GM21526 (cell line): Measurements from ENCODE around the gene AACS.
"Not testable (repeated sequence)": the region's sequence is repeated elsewhere in the genome, so short reads cannot be mapped to it uniquely, and the experiment has no call there.

Experiments used
- ATAC-seq: cut with Tn5 transposase; IDR thresholded peaks from one replicate; pipeline ENCODE4 v1.9.1; 2021; ENCODE audit warnings: moderate library complexity; ENCODE audit not compliant: unreplicated experiment, low FRiP score

AACS gene

DNA sequence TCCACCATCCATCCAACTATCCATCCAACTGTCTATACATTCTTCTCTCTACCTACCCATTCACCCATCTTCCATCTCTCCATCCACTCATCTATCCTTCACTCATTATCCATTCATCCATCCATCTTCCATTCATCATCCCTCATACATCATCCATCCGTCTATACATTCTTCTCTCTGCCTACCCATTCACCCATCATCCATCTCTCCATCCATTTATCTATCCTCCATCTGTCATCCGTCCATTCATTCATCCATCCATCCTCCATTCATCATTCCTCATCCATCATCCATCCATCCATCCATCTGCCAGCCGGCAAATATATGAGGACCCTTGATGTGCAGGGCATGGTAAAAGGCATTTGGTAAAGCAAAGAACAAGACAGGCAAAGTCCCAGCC lies 25.2 kb downstream of the AACS start:
- no peak for ATAC-seq

DNA sequence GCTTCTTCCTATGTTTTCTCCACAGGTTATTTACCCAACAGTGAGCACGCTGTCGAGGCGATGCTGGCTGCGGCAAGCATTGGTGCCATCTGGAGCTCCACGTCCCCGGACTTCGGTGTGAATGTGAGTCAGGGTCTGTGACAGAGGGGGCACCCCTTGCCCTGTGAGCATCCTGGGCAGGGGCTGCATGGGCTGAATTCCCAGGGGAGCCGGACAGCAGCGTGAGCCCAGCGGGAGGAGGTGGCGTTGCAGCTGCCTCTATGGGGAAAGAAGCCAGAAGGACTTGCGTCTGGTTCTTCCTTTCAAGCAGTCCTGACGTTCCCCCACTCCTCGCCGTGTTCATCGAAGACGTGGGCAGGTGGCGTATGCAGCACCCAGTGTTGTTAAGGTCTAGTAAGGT lies 26.2 kb downstream of the AACS start:
- no peak for ATAC-seq

GRCh38 chr12:125092108-125092871 lies 27.1 kb downstream of the AACS start:
- no peak for ATAC-seq

DNA sequence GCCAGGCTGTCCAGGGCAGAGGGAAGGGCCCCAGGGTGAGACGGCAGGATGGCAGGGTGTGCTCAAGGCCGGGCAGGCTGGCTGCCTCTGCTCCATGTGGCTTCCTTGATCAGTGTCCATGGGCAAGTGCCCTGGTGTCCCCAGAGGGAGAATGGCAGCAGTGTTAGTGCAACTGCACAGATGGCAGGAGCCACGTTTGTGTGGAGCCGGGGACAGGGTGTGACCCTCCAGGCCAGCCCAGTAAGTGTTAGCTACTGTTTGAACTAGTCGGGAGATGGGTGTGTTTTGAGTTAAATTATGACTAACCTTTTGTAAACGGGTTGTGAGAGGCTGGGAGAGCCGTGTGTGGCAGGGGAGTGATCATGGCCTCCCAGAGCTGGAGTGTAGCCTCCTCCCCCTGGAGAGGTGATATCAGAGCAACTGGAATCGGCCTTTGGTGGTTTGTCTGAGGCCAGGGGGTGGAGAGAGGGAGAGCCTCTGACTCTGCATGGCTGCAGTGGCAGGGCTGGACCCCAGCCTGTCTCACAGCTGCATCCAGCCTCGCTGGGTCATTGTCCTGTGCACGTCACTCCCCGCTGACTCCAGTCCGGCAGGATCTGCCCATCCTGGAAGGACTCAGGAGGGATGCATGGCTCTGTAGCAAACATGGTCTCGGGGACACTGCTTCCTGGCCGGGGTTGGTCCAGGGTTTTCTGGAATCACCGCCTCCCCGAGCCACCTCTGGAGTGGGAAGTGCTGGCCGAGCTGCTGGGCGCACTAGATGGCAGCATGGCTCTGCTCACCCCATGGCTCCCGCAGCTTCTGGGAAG lies 27.8 kb downstream of the AACS start:
- ATAC-seq = no peak

DNA sequence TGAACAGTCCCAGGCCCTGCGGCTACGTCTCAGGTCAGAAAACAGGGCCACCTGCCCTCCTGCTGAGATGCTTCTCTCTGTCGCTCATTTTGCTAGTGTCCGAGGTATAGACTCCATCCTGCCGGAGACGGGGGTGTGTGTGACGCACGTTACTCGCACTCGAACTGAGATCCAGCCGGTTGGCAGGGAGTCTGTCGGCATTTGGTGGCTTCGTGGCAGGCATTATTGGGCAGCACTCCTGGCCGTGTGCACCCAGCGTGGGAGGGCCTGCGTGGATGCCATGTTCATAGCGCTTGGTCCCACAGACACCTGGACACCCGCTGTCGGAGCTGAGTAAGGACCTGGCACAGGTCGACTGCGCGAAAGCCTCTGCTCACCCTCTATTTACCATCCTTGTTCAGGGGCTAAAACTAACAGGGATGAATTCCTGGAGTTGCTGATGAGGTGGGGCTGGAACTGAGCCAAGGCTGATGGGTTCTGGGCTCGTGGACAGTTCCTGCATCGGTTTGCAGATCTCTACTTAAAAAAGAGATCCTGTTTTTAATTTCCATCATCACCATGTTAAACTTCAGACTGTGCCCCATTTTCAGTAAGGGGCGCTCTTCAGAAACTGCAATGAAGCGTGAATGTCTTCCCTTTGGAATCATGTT lies 28.6 kb downstream of the AACS start:
- no peak for ATAC-seq

DNA sequence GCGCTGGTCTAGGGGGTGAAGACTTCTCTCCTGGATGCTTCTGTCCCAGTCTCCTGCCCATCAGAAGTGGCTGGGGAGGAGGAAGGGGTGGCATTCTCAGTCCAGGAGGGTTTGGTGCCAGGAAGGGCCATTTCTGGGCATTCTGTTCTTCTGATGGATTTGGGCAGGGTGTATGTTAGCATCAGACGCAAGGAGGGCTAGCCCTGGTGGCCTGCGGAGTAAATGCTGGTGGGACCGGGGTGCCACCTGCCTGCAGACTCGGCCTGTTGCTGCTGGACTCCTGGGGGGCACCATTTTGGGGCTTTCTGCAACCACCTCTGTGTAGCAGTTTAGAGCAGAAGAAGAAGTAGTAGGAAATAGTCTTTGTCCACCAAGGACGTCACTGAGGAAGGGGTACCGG lies 31.7 kb downstream of the AACS start:
- ATAC-seq = no peak

- ATAC-seq = no peak
Observed at GRCh38 chr12:125097427-125097826, 32.2 kb downstream of the AACS start.

DNA sequence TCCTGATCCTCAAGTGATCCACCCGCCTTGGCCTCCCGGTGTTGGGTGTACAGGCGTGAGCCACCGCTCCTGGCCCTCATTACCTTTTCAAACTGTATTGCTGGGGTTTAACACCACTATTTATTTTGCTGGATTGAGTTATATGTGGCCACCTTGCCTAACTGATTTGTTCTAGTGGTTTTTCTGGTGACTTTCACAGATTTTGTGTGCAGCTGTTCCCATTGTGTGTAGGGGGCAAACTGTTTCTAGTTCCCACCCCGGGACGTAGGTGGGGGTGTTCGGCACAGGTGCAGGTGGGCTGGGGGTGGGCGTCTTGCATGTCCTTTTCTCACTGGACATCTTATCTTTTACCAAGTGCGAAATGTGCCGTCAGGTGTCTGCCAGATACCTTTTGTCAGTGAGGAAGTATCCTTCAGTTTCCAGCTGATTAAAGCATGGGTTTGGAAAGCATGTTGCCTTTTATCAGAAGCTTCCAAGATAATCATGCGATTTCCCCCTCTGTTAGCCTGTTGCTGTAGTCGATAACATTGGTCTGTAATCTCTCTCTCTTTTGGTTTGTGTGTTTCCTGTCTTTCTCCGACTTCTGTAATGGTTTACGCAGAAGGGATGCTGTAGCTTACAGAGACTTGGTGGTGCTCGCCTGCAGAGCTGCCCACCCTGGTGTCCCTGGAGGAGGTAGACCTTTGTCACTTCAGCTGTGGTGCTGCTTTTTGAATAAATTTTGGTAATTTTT lies 33.6 kb downstream of the AACS start:
- ATAC-seq = no peak

DNA sequence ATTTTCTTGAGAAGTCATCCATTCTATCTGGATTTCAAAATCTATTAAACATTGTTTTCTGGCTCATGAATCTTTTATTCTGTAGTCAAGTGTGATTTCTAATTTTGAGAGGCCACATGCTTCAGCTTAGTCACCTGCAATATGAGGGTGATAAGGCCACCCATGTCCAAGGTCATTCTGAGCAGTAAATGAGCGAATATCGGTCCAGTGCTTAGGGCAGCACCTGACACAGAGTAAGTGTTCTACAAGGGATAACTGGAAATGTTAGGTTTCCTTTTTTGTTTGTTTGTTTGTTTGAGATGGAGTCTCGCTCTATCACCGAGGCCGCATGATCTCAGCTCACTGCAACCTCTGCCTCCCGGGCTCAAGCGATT lies 34.2 kb downstream of the AACS start:
- no peak for ATAC-seq

GRCh38 chr12:125100551-125101434 lies 35.6 kb downstream of the AACS start:
- ATAC-seq = no peak

GRCh38 chr12:125104982-125105381 lies 39.7 kb downstream of the AACS start:
- no peak for ATAC-seq

DNA sequence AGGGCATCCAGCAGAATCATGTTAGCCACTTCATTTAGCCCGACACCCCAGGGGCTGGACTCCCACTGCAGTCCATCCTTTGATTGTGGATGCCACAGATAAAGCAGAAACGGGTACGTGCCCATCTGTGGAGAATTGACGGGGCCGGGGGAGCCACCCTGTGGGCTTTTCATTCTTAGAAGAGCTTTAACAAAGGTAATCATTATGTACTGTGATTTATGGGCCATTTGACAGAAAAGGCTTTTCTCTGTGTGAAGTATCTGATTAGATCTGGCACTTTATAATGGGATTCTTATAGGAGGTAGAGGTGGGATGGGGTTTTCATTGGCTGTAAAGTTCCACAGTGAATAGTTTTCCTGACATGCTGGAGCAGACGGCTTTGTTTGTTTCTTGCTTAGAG lies 40.4 kb downstream of the AACS start:
- no peak for ATAC-seq

DNA sequence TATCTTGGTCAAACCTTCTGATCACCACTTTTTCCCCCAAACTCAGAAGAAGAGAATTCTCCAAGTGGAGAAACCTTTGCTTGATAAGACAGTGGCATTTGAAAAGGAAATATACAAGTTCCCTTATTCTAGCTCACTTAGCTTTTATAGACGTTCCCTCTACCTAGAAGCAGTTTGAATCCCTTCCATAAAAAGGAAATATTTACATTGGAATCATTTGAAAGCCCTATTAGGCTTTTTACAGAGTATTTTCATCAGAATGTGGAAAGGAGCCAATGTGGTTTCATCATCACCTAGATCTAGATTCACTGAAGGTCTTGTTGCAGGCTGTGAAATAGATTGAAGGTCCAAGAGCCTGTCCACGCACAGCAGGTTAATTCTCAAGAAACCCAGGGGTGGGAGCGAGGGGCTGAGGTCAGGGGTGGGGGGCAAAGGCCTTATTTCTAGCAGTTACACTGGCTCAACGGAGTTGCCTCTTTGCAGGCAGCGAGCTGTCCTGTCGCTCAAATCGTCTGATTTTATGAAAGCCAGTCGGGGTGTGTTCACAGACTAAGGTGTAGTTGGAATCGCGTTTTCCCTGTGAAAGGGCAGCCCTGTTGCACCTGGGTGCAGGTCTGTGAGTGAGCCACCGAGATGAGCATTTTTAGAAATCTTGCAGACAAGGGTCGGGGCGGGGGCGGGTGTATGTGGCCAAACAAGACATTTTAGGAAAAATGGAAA lies 45.6 kb downstream of the AACS start:
- no peak for ATAC-seq

- ATAC-seq = no peak
Observed at GRCh38 chr12:125111403-125111802, 46.2 kb downstream of the AACS start.

DNA sequence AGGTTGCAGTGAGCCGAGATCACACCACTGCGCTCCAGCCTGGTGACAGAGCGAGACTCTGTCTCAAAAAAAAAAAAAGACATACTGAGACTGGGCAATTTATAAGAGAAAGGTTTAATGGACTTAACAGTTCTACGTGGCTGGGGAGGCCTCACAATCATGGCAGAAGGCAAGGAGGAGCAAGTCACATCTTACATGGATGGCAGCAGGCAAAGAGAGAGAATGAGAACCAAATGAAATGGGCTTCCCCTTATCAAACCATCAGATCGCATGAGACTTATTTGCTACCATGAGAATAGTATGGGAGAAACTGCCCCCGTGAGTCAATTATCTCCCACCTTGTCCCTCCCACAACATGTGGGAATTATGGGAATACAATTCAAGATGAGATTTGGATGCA lies 47.4 kb downstream of the AACS start:
- ATAC-seq = not testable (repeated sequence)

- ATAC-seq = no peak
Observed at GRCh38 chr12:125113263-125113662, 48.0 kb downstream of the AACS start.

GRCh38 chr12:125113789-125114188 lies 48.6 kb downstream of the AACS start:
- ATAC-seq = no peak

GRCh38 chr12:125114365-125115141 lies 49.3 kb downstream of the AACS start:
- no peak for ATAC-seq

GRCh38 chr12:125120566-125120965 lies 55.3 kb downstream of the AACS start:
- ATAC-seq = no peak
